Hepatocyte (in vitro differentiated cells): Measurements from ENCODE around the gene DEAF1. TPM values are rescaled to one million over a fixed set of nuclear protein-coding genes. Genes with fewer than 3 reads are reported as not detected.

Source experiments
- DNase-seq: peaks from one replicate; pipeline ENCODE4 v3.0.0-alpha.2; 2016; ENCODE audit warnings: low spot score
- H2AFZ ChIP-seq: fragments of 200-600 bp; sonication (generic); 2 replicates; pipeline ENCODE4 v1.6.0; 2016; ENCODE audit warnings: antibody characterized with exemption, mild to moderate bottlenecking
- H3K27ac ChIP-seq: fragments of 200-600 bp; sonication (generic); 2 replicates; pipeline ENCODE4 v1.5.1; 2016; ENCODE audit warnings: mild to moderate bottlenecking
- H3K27me3 ChIP-seq: fragments of 200-600 bp; sonication (generic); 2 replicates; pipeline ENCODE4 v1.6.1; 2016
- H3K36me3 ChIP-seq: fragments of 200-600 bp; sonication (generic); replicated peaks from 2 replicates; pipeline ENCODE4 v1.5.1; 2016; ENCODE audit warnings: low read depth; ENCODE audit not compliant: insufficient read depth
- H3K4me1 ChIP-seq: fragments of 200-600 bp; sonication (generic); 2 replicates; pipeline ENCODE4 v1.5.1; 2016; ENCODE audit warnings: mild to moderate bottlenecking, moderate library complexity; ENCODE audit not compliant: insufficient read depth
- H3K4me2 ChIP-seq: fragments of 200-600 bp; sonication (generic); 2 replicates; pipeline ENCODE4 v1.6.0; 2016
- H3K4me3 ChIP-seq: fragments of 200-600 bp; sonication (generic); 2 replicates; pipeline ENCODE4 v1.5.1; 2016; ENCODE audit warnings: mild to moderate bottlenecking
- H3K79me2 ChIP-seq: fragments of 200-600 bp; sonication (generic); 2 replicates; pipeline ENCODE4 v1.6.0; 2017; ENCODE audit warnings: mild to moderate bottlenecking
- H3K9me2 ChIP-seq: fragments of 200-600 bp; sonication (generic); replicated peaks from 2 replicates; pipeline ENCODE4 v1.6.0; 2017; ENCODE audit warnings: mild to moderate bottlenecking; ENCODE audit not compliant: insufficient read depth
- H3K9me3 ChIP-seq: fragments of 200-600 bp; sonication (generic); 2 replicates; pipeline ENCODE4 v1.5.1; 2016; ENCODE audit warnings: low read depth, mild to moderate bottlenecking
- H4K20me1 ChIP-seq: fragments of 200-600 bp; sonication (generic); 2 replicates; pipeline ENCODE4 v1.6.0; 2016; ENCODE audit warnings: mild to moderate bottlenecking; ENCODE audit not compliant: insufficient read depth, poor library complexity, severe bottlenecking
- CTCF ChIP-seq: fragments of 200-600 bp; sonication (generic); IDR thresholded peaks from 2 replicates; pipeline ENCODE4 v1.5.1; 2016; ENCODE audit warnings: antibody characterized with exemption, mild to moderate bottlenecking; ENCODE audit not compliant: poor library complexity
- EZH2 ChIP-seq: fragments of 200-600 bp; sonication (generic); IDR thresholded peaks from 2 replicates; pipeline ENCODE4 v1.6.1; 2016; ENCODE audit warnings: antibody characterized with exemption, mild to moderate bottlenecking, borderline replicate concordance
- EZH2phosphoT487 ChIP-seq: fragments of 200-600 bp; sonication (generic); IDR thresholded peaks from one replicate; pipeline ENCODE4 v1.6.1; 2018; ENCODE audit warnings: antibody characterized with exemption, mild to moderate bottlenecking, low read depth, moderate library complexity; ENCODE audit not compliant: unreplicated experiment, severe bottlenecking
- WGBS: methylation state at CpG from one replicate; pipeline ENCODE4 v1.1.6; 2016; ENCODE audit warnings: low lambda C conversion rate; ENCODE audit errors: missing lambda C conversion rate; 5-methylcytosine and 5-hydroxymethylcytosine counted together
- polyA plus RNA-seq: library from polyadenylated mRNA; unstranded; fragments of >200 nt; fragmentation: Nextera tagmentation; extraction: Ambion mirVana; gene quantifications from 2 replicates; pipeline ENCODE4 v1.2.1, GENCODE V29; 2016
- total RNA-seq: library from RNA; depleted of rRNA; stranded (reverse); fragments of >200 nt; gene quantifications from 2 replicates; pipeline ENCODE4 v1.2.3, GENCODE V29; 2014

The DEAF1 gene
- total and polyA plus RNA-seq, 2 experiments from 2014 or later = 27.2 to 59.1 TPM

GRCh38 chr11:623349-623869 lies 71.6 kb downstream of the DEAF1 start:
- Histone ChIP-seq H3K79me2 (no peaks in the 10 kb centered on the region), H4K20me1 (no peaks in the 10 kb centered on the region), H3K27ac (peak overlapping the region; percentile 27), H3K4me1 (peaks cover 14% of the 10 kb centered on the region), H2AFZ (no peak overlapping the region), H3K9me2 (no peaks in the 10 kb centered on the region), H3K36me3 (no peaks in the 10 kb centered on the region), H3K9me3 (no peaks in the 10 kb centered on the region), H3K4me2 (peak overlapping the region; percentile 72), H3K4me3 (no peak overlapping the region), H3K27me3 (no peaks in the 10 kb centered on the region)
- peak; percentile 8 for DNase-seq
- TF ChIP-seq CTCF (no peak), EZH2phosphoT487 (no peak), EZH2 (no peak)
- WGBS = 77% methylated on average over 15 of the region's 15 CpGs

GRCh38 chr11:621838-622237 lies 73.2 kb downstream of the DEAF1 start:
- Histone ChIP-seq H3K79me2 (no peaks in the 10 kb centered on the region), H2AFZ (no peak overlapping the region), H3K36me3 (no peaks in the 10 kb centered on the region), H3K4me2 (no peak overlapping the region), H3K27ac (no peak overlapping the region), H3K4me3 (no peak overlapping the region), H3K9me3 (no peaks in the 10 kb centered on the region), H3K9me2 (no peaks in the 10 kb centered on the region), H4K20me1 (no peaks in the 10 kb centered on the region), H3K27me3 (no peaks in the 10 kb centered on the region), H3K4me1 (peaks cover 14% of the 10 kb centered on the region)
- TF ChIP-seq CTCF (no peak), EZH2 (no peak), EZH2phosphoT487 (no peak)
- no peak for DNase-seq
- 96% methylated on average over 19 of the region's 27 CpGs for WGBS

GRCh38 chr11:620935-621814 lies 73.8 kb downstream of the DEAF1 start:
- 87% methylated on average over 32 of the region's 45 CpGs for WGBS
- no peaks in the 10 kb centered on the region for H3K9me2 ChIP-seq
- no peaks in the 10 kb centered on the region for H3K79me2 ChIP-seq
- no peak overlapping the region for H2AFZ ChIP-seq
- no peak overlapping the region for H3K27ac ChIP-seq
- H3K9me3 ChIP-seq = no peaks in the 10 kb centered on the region
- H3K27me3 ChIP-seq = no peaks in the 10 kb centered on the region
- H3K4me3 ChIP-seq = no peak overlapping the region
- no peaks in the 10 kb centered on the region for H4K20me1 ChIP-seq
- H3K4me2 ChIP-seq = no peak overlapping the region
- no peaks in the 10 kb centered on the region for H3K36me3 ChIP-seq
- no peak for TF ChIP-seq EZH2phosphoT487
- TF ChIP-seq EZH2 = no peak
- no peak for TF ChIP-seq CTCF
- no peak for DNase-seq
- peaks cover 8% of the 10 kb centered on the region for H3K4me1 ChIP-seq
